Mammary epithelial cell (primary cell): ENCODE measurements around the gene CCR9.

Source experiments
- CTCF ChIP-seq, 2 donors: IDR thresholded peaks in 1 of 2; conservative IDR thresholded peaks in 1 of 2; 2 replicates each; pipeline ENCODE4 v1.5.1; 2011 to 2012; ENCODE audit warnings: inconsistent platforms in 2 of 2, low read length in 2 of 2, mild to moderate bottlenecking in 2 of 2, control low read depth in 1 of 2, low read depth in 1 of 2; ENCODE audit not compliant: insufficient read depth in 1 of 2; ENCODE audit errors: extremely low read depth in 1 of 2
- EZH2 ChIP-seq: IDR thresholded peaks from 2 replicates; pipeline ENCODE4 v1.6.1; 2012; ENCODE audit warnings: low read length, inconsistent platforms, borderline replicate concordance

GRCh38 chr3:45915518-45916231, 29.3 kb downstream of the CCR9 start:
- TF ChIP-seq CTCF (conservative IDR thresholded peaks at IDR 0.05 in 1 of 2, IDR thresholded peaks at IDR 0.05 in 1 of 2; ENCODE audit: extremely low read depth in 1 of 2, insufficient read depth in 1 of 2, low read depth in 1 of 2, low read length in 2 of 2) (no peak), EZH2 (no peak)
